Peyer's patch (tissue), 4 donors: ENCODE results near the gene UPK3A. TPM values are rescaled to one million over a fixed set of nuclear protein-coding genes. Genes with fewer than 3 reads are reported as not detected.

ENCODE experiments used
- DNase-seq, 3 donors: peaks; one replicate each; pipeline ENCODE4 v3.0.0-alpha.2; 2017 to 2019
- H3K27ac ChIP-seq, 4 donors: fragments of 200-600 bp; sonication (generic); one replicate each; pipeline ENCODE4 v1.5.1; 2016 to 2019
- H3K27me3 ChIP-seq, 2 donors: fragments of 200-600 bp; sonication (generic); one replicate each; pipeline ENCODE4 v1.5.1; 2019
- H3K36me3 ChIP-seq, 3 donors: fragments of 200-600 bp; sonication (generic); one replicate each; pipeline ENCODE4 v1.5.1; 2016 to 2019
- H3K4me1 ChIP-seq, 4 donors: fragments of 200-600 bp; sonication (generic); one replicate each; pipeline ENCODE4 v1.5.1; 2016 to 2019
- H3K4me3 ChIP-seq, 4 donors: fragments of 200-600 bp; sonication (generic); 1 replicate in 3 of 4; 2 replicates in 1 of 4; pipeline ENCODE4 v1.5.1; 2016 to 2019; ENCODE audit warnings: mild to moderate bottlenecking in 1 of 4
- H3K9me3 ChIP-seq, 4 donors: fragments of 200-600 bp; sonication (generic); one replicate each; pipeline ENCODE4 v1.5.1; 2016 to 2019; ENCODE audit warnings: mild to moderate bottlenecking in 1 of 4
- CTCF ChIP-seq, 6 experiments: fragments of 450-650 bp in 4 of 6; fragments of 200-600 bp in 2 of 6; sonication (generic) in 1 of 6; IDR thresholded peaks; one replicate each; pipeline ENCODE4 v1.5.1; 2017 to 2019; ENCODE audit warnings: antibody characterized with exemption in 6 of 6, mild to moderate bottlenecking in 3 of 6, moderate library complexity in 1 of 6
- POLR2A ChIP-seq, 2 donors: fragments of 450-650 bp; IDR thresholded peaks; one replicate each; pipeline ENCODE4 v1.5.1; 2017; ENCODE audit warnings: antibody characterized with exemption in 2 of 2, mild to moderate bottlenecking in 2 of 2, moderate library complexity in 2 of 2
- total RNA-seq, 4 donors: library from RNA; depleted of rRNA; stranded (reverse); fragments of >200 nt; gene quantifications; one replicate each; pipeline ENCODE4 v1.1.0, GENCODE V29; 2016

UPK3A gene
- total RNA-seq, 4 donors from 2014 or later = 4.0 TPM; not detected in 3

GRCh38 chr22:45305456-45306075, 20.8 kb downstream of the UPK3A start:
- H3K27ac ChIP-seq = peak overlapping the region in 3 of 4 donors; percentile 44 to 73 (median 72)
- no peaks in the 10 kb centered on the region for H3K9me3 ChIP-seq
- H3K4me3 ChIP-seq = no peak overlapping the region
- peaks cover 0 to 12% (median 1%) of the 10 kb centered on the region in 4 donors for H3K4me1 ChIP-seq
- TF ChIP-seq POLR2A (IDR thresholded peaks at IDR 0.05) (no peak), CTCF (IDR thresholded peaks at IDR 0.05) (no peak)
- H3K27me3 ChIP-seq = no peaks in the 10 kb centered on the region
- peak in 2 of 3 donors; percentile 67 to 83 for DNase-seq
- H3K36me3 ChIP-seq = no peaks in the 10 kb centered on the region

GRCh38 chr22:45306139-45306538, 21.4 kb downstream of the UPK3A start:
- H3K4me1 ChIP-seq = peaks cover 0 to 18% (median 7%) of the 10 kb centered on the region in 4 donors
- no peak for TF ChIP-seq CTCF (IDR thresholded peaks at IDR 0.05)
- no peak for TF ChIP-seq POLR2A (IDR thresholded peaks at IDR 0.05)
- DNase-seq = no peak
- peak overlapping the region in 3 of 4 donors; percentile 44 to 73 (median 72) for H3K27ac ChIP-seq
- no peaks in the 10 kb centered on the region for H3K36me3 ChIP-seq
- no peak overlapping the region for H3K4me3 ChIP-seq
- H3K27me3 ChIP-seq = no peaks in the 10 kb centered on the region
- no peaks in the 10 kb centered on the region for H3K9me3 ChIP-seq

GRCh38 chr22:45308391-45308956, 23.7 kb downstream of the UPK3A start:
- TF ChIP-seq CTCF (IDR thresholded peaks at IDR 0.05) (no peak), POLR2A (IDR thresholded peaks at IDR 0.05) (no peak)
- no peak for DNase-seq
- H3K27me3 ChIP-seq = no peaks in the 10 kb centered on the region
- H3K4me3 ChIP-seq = peak overlapping the region in 1 of 4 donors; percentile 95
- no peaks in the 10 kb centered on the region for H3K9me3 ChIP-seq
- peak overlapping the region in 3 of 4 donors; percentile 88 to 91 (median 91) for H3K27ac ChIP-seq
- no peaks in the 10 kb centered on the region for H3K36me3 ChIP-seq
- H3K4me1 ChIP-seq = peaks cover 0 to 24% (median 8%) of the 10 kb centered on the region in 4 donors

GRCh38 chr22:45308957-45309421, 24.2 kb downstream of the UPK3A start:
- TF ChIP-seq CTCF (IDR thresholded peaks at IDR 0.05) = no peak
- TF ChIP-seq POLR2A (IDR thresholded peaks at IDR 0.05) = no peak
- peak in 1 of 3 donors; percentile 62 for DNase-seq

GRCh38 chr22:45309422-45310227, 24.9 kb downstream of the UPK3A start, which contains the start of gene FAM118A:
Gene FAM118A, plus strand, starts transcription at chr22:45309934. Its CDS starts 12,446 bp downstream, at chr22:45322380.
- peaks cover 0 to 27% (median 8%) of the 10 kb centered on the region in 4 donors for H3K4me1 ChIP-seq

More at GRCh38 chr22:45308957-45309421, 24.2 kb downstream of the UPK3A start:
- Histone ChIP-seq H3K4me3 (peak overlapping the region; percentile 68 to 99 (median 90)), H3K9me3 (no peaks in the 10 kb centered on the region), H3K27ac (peak overlapping the region; percentile 84 to 91 (median 90)), H3K36me3 (no peaks in the 10 kb centered on the region), H3K27me3 (no peaks in the 10 kb centered on the region), H3K4me1 (peaks cover 0 to 24% (median 8%) of the 10 kb centered on the region in 4 donors)

More at GRCh38 chr22:45309422-45310227, 24.9 kb downstream of the UPK3A start, which contains the start of gene FAM118A:
- H3K27ac ChIP-seq = peak within 1 kb of the TSS; percentile 84 to 91 (median 90)
- no peaks in the 10 kb centered on the region for H3K27me3 ChIP-seq
- TF ChIP-seq CTCF (IDR thresholded peaks at IDR 0.05) (peak in 3 of 6 experiments; percentile 13 to 21 (median 17)), POLR2A (IDR thresholded peaks at IDR 0.05) (peak; percentile 58 to 81)
- peak; percentile 94 to 99 (median 97) for DNase-seq
- no peaks in the 10 kb centered on the region for H3K36me3 ChIP-seq
- H3K4me3 ChIP-seq = peak within 1 kb of the TSS; percentile 68 to 99 (median 90)
- H3K9me3 ChIP-seq = no peaks in the 10 kb centered on the region
